DMS153 treated with DMSO at 0.1 percent for 48 hours (cell line): ENCODE results near the gene OR2H2.

Experiments
- DNase-seq: peaks from one replicate; lab custom pipeline; 2025; ENCODE audit not compliant: unreplicated experiment; lab: John Stamatoyannopoulos, UW

Gene OR2H2

DNA sequence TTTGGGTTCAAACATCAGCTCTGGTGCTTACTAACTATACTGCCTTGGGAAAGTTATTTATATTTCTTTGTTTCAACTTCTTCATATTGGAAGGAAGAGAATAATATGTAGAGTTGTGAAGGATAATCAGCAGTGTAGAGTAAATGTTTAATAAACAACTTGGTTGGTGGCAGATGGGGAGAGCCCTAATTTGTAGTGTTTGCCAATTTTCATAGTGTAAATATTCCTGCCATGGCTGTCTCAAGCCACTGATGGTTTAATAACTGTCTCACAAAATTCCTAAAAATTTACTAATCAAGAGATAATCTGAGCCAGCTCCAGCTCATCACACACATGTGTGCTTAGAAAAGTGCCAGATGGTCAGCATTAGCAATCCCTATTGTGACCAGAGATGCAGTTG, at the start of gene OR2H2:
Gene OR2H2 (plus strand): TSS at position 301 of the 400 bp plus-strand sequence. CDS start 2,824 bp downstream, outside the sequence.
- DNase-seq: no peak

- DNase-seq: no peak
These were observed 47.1 kb upstream of the OR2H2 start for GRCh38 chr6:29537714-29538403.

DNA sequence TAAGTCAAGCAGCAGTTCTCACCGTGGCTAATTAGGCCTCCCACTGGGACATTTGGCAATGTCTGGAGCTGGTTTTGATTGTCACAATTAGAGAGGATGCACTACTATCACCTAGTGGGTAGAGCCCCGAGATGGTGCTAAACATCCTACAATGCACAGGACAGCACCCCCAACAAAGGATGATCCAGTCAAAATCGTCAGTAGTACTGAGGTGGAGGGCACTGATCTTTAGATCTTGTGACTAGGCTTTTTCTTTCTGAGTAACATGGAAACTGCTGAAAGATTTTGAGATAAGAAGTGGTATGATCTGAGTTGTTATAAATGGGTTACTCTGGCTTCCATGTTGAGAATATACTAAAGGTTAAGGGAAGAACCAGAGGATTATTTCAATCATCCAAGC, 37.3 kb upstream of the OR2H2 start:
- no peak for DNase-seq

DNA sequence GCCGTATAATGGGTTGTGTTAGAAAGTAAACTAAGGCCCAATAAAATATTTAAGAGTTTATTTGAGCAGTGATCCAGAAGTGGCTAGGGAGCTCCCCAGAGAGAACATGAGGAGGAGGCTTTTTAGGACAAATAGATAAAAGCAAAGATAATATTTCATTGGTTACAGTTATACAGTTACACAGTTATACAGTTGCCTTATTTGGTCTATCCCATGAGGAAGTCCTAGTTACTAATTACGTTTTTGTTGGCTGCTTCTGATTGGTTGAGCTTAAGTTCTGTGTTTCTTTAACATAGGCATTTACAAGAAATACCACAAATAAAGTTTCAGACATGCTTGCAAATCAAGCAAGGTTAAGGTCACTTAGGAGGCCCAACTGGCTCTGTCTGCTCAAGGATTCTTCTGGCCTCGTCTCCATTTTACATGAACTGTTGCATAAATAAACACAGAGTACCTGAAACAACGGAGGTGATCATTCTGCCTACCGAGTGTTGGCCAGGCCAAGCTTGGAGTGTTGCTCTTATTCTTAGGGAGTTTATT, 32.3 kb upstream of the OR2H2 start:
- peak; percentile 22 for DNase-seq

- DNase-seq: no peak
These were observed 31.5 kb upstream of the OR2H2 start for GRCh38 chr6:29553268-29554057.

GRCh38 chr6:29554764-29555163, 30.2 kb upstream of the OR2H2 start:
- no peak for DNase-seq

DNA sequence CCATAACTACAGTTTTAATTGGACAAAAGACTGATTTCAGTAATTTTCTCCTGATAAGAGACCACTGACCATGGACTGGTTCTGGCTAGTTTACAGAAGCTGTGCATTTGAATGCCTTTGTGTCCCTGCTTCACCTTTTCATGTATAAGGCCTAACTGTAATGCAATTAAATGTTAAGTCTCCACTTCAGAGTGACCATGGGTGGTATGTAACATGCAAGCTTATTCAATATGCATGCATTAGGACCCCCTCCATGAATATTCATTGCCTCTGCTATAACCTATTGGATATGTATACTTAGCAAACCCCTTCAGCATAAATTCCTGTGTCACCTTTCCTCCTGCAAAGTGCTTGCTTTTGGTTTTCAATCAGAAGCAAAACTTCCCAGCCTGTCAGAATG, 27.6 kb upstream of the OR2H2 start:
- DNase-seq: no peak

- DNase-seq: no peak
These were observed 26.4 kb upstream of the OR2H2 start for GRCh38 chr6:29558439-29559079.

DNA sequence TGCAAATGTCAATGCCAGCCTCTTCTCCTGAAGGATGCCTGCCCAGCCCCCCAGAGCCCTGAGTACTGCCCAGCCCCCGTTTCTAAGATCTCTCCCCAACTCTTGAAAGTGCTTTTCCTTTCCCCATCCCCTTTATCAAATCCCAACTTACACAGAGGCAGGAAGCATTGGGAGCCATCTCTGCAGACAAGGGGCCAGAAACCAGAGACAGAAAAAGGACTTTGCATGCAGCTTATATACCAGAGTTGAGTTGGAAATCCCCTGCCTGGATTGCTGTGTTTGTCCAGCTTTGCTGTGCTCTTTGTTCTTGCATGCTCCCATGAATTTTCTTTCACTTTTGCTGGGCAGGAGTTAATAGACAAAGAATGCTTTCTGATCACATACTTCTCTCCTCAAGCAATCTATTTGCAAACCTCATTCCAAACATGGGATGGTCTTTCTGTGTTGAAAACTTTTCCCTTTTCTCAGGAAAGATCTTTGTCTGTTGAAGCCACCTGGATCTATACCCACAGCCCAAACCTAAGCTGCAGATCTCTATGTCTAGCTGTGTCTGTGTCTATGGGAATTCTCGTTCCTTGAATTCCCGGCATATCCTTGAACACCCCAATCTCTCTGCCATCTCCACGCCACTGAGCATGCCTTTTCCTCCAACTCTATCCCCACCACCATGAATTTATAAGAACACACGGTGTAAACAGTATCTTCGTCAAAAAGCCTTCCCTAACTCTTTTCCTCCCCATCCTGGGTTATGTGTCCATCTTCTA, 25.2 kb upstream of the OR2H2 start, which contains the start of gene UBD:
Gene UBD (minus strand): TSS at position 209 of the 764 bp plus-strand sequence. CDS start 31 bp downstream, at position 178.
- no peak for DNase-seq

GRCh38 chr6:29561091-29561490, 23.8 kb upstream of the OR2H2 start:
- no peak for DNase-seq

DNA sequence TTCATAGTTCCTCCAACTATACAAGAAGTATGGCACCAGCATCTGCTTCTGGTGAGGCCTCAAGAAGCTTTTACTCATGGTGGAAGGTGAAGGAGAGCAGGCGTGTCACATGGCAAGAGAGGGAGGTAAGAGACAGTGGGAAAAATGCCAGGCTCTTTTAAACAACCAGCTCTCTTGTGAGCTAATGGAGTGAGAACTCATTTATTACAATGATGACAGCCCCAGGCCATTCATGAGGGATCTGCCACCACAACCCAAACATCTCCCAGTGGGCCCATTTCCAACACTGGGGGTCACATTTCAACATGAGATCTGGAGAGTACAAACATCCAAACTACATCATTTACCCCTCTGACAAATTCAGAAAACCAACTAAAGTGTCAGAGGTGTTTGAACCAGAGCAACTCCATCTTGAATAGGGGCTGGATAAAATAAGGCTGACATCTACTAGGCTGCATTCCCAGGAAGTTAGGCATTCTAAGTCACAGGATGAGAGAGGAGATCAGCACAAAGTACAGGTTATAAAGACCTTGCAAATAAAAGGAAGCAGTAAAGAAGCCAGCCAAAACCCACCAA, 23.2 kb upstream of the OR2H2 start:
- DNase-seq: no peak

DNA sequence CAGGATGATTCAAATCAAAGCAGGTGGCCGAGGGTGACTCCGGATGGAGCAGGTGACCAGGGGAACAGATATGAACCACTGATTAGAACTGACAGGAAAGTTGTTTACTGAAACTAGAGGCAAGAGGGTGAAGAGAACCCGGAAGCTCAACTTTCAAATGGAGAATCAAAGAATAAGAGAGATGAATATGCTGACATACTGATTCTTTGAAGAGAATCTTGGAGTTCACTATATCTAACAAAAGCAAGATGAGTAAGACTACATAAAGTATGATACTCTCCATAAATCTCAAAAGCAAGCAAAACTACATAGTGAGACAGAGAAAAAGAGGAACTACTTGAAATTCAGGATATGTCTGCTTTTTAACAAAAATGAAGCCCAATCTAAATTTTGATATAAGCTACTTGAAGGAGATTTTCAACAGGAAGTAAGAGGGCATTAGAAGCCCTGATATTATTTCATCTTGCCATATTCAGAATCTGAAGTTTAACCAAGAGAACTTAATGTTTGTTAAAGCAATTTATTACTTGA, 21.4 kb upstream of the OR2H2 start:
- DNase-seq: no peak

GRCh38 chr6:29564875-29565274, 20.0 kb upstream of the OR2H2 start:
- no peak for DNase-seq

DNA sequence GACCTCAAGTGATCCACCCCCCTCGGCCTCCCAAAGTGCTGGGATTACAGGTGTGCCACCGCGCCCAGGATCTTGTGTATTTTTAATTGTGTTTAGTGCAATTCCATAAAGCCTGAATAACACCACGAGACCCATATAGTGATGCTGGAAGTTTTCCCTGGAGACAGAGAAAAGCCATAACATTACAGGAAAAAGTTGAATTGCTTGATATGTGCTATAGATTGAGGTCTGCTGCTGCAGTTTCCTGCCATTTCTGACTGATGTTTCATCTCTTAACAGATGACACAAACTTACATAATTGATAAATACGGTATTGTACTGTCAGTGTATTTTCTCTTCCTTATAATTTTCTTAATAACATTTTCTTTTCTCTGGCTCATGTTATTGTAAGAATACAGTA, 18.1 kb upstream of the OR2H2 start:
- DNase-seq: no peak

DNA sequence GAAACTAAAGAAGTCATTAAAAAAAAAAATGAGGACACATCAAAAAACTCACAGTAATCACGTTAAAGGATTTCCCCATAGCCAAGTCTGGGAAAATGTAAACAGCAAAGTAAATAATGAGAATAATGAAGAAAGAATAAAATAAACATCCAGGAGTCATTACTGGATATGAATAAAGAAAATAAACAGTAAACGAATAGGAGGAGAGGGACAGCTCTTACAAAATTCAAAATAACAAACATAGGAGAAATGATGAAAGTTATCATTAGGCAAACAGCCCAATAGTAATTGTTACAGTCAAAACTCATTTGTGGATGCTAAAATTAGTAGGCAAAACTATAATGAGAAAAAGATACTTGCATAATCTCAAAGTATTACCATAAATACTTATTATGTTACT, 17.4 kb upstream of the OR2H2 start:
- no peak for DNase-seq

DNA sequence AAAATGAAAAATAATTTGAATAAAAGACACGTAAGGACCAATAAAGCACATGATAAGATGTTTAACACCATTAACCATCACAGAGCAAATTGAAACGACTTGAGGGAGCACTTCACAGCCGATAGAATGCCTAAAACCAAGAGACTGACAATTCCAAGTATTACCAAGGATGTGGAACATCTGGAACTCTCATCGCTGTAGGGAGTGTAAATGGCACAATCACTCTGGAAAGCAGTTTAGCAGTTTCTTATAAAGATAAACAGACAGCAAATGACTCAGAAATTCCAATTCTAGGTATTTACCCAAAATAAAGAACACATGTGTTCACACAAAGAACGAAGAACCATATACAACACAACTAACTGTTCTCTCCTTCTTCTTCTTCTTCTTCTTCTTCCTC, 16.9 kb upstream of the OR2H2 start:
- DNase-seq: no peak

GRCh38 chr6:29576056-29576455, 8.9 kb upstream of the OR2H2 start:
- no peak for DNase-seq

DNA sequence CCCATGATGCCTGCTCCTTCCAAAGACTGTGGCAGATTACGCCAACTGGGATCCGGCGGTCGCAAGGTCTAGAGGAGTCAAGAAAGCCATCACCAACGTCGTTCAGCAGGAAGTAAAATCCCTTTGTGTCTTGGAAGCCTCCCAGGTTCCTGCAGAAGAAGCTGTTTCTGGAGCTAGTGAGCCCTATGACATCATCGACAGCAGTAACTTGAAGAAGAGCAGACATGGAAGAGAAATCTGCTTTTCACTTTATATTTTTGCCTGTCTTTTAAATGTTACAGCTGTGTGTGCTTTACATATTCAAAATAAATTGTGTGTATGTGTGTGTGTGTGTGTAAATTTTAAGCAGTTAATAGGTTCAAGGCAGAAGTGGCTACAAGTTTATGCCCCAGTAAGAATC, 7.4 kb upstream of the OR2H2 start:
- DNase-seq: no peak

DNA sequence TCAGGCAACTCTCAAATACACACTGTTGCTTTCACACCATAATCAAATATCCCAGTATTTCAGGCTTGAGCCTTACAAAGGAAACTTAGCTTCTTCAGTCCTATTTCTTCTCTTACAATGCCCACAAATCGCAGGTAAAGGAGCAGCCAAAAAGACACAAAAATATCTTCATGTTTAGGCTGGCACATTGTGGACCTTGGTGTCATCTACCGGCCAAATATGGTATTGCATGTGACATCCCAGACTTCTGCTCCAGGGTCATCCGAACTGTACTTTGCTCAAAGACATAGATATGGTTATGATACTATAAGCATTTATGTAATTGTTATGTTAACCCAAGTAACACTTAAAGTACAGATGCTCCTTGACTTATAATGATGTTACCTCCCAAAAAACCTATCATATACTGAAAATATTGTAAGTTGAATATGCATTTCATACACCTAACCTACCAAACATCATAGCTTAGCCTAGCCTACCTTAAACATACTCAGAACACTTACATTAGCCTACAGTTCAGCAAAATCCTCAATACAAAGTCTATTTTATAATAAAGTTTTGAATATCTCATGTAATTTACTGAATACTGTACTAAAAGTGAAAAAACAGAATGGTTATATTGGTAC, 4.6 kb downstream of the OR2H2 start:
- DNase-seq: peak; percentile 13
